ENCODE measurements around the gene FARS2. TPM values are rescaled to one million over a fixed set of nuclear protein-coding genes. Genes with fewer than 3 reads are reported as not detected.

Gene FARS2
- total and polyA plus RNA-seq, 9 of the 15 experiments (the other 6 are each of a cell fraction or from before 2014, with no cell fraction given), result 16.5 to 62.2 (median 27.0) TPM

DNA sequence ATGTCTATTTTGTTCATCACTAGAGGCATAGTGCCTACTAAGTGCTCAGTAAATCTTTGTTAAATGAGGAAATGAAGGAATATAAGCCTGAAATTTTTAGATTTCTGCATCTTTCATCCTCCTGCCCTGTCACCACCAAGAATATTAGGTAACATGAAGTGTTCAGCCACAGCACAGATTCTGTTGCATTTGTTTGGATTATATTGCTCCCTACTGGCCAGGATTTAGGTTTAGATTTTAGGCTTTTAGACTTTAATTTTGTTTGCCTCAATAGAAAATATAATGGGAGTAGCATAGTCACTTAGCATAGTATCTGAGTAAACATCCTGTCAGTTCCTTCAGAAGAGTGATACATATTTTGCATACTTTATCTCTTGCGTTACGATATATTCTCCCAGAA, 14.2 kb downstream of the FARS2 start:
- in situ Hi-C loops (cut with MboI), result no loop called here
- Histone ChIP-seq H3K27ac (ENCODE audit: extremely low read depth, low read depth, low read length) (no peak overlapping the region), H3K4me1 (replicated peaks in 1 of 2; ENCODE audit: control insufficient read depth in 2 of 2, insufficient read depth in 2 of 2, low read length in 2 of 2) (peaks cover 4 to 15% of the 10 kb centered on the region in 2 experiments; a peak in 4 of 5 replicates), H3K4me3 (no peak overlapping the region), H3K9ac (ENCODE audit: insufficient read depth in 1 of 2, low read depth in 2 of 2, low read length in 2 of 2) (no peak overlapping the region), H2AFZ (ENCODE audit: low read depth, low read length) (no peak overlapping the region), H3K27me3 (ENCODE audit: control insufficient read depth in 2 of 2, insufficient read depth in 2 of 2, low read length in 2 of 2) (no peaks in the 10 kb centered on the region), H3K36me3 (ENCODE audit: control insufficient read depth, insufficient read depth, low read length) (0 out of 3 replicates have a peak, but pooled peaks cover 6% of the 10 kb centered on the region), H4K20me1 (replicated peaks; ENCODE audit: control insufficient read depth, insufficient read depth, low read length) (no peaks in the 10 kb centered on the region), H3K9me1 (ENCODE audit: control insufficient read depth, insufficient read depth, low read length) (no peaks in the 10 kb centered on the region), H3K4me2 (ENCODE audit: insufficient read depth, low read length) (no peak overlapping the region), H3K79me2 (ENCODE audit: control insufficient read depth, insufficient read depth, low read length) (peaks cover 54% of the 10 kb centered on the region), H3K9me3 (replicated peaks; ENCODE audit: control insufficient read depth, insufficient read depth, low read depth, low read length) (no peaks in the 10 kb centered on the region)
- no peak for FAIRE-seq
- ATAC-seq, result no peak
- CTCF ChIA-PET (ENCODE audit: low intra/inter-chr PET ratio), result interaction anchor here (1.3 to 1.8 kb wide), 2 partner anchors 61 to 132 kb away, joined by 6 to 9 read pairs; no protein-coding TSS in a partner anchor
- POLR2A ChIA-PET, result interaction anchor here (0.6 to 1.5 kb wide), 3 partner anchors 10 to 213 kb away, joined by 3 to 4 read pairs (median 3); no protein-coding TSS in a partner anchor
- BruUV-seq (replicated peaks), result no TSS peak
- WGBS (ENCODE audit: insufficient coverage, low coverage, missing lambda C conversion rate), result 90% methylated on average over 2 of the region's 2 CpGs
- intact Hi-C loops (cut with micrococcal nuclease), result loop anchor here (5.0 kb wide), 1 partner anchor 102 kb away; no protein-coding TSS in a partner anchor
- TF ChIP-seq JUN (IDR thresholded peaks at IDR 0.05; ENCODE audit: borderline replicate concordance, low read depth, low read length), result no peak
- no peak for TF ChIP-seq JUN (CRISPR knock-in tag; IDR thresholded peaks at IDR 0.05; ENCODE audit: borderline replicate concordance)
- TF ChIP-seq, protein P1, sequence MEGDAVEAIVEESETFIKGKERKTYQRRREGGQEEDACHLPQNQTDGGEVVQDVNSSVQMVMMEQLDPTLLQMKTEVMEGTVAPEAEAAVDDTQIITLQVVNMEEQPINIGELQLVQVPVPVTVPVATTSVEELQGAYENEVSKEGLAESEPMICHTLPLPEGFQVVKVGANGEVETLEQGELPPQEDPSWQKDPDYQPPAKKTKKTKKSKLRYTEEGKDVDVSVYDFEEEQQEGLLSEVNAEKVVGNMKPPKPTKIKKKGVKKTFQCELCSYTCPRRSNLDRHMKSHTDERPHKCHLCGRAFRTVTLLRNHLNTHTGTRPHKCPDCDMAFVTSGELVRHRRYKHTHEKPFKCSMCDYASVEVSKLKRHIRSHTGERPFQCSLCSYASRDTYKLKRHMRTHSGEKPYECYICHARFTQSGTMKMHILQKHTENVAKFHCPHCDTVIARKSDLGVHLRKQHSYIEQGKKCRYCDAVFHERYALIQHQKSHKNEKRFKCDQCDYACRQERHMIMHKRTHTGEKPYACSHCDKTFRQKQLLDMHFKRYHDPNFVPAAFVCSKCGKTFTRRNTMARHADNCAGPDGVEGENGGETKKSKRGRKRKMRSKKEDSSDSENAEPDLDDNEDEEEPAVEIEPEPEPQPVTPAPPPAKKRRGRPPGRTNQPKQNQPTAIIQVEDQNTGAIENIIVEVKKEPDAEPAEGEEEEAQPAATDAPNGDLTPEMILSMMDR (IDR thresholded peaks at IDR 0.05 in 2 of 3, conservative IDR thresholded peaks at IDR 0.05 in 1 of 3; ENCODE audit: insufficient read depth in 2 of 3, low read depth in 1 of 3, low read length in 3 of 3), result peak in 1 of 3 experiments; percentile 46; a peak in 2 of 6 replicates
- TF ChIP-seq RAD21 (CRISPR knock-in tag; conservative IDR thresholded peaks at IDR 0.05 in 1 of 2, IDR thresholded peaks at IDR 0.05 in 1 of 2), result peak in 1 of 2 experiments; percentile 49; a peak in 2 of 4 replicates
- TF ChIP-seq, protein P2, sequence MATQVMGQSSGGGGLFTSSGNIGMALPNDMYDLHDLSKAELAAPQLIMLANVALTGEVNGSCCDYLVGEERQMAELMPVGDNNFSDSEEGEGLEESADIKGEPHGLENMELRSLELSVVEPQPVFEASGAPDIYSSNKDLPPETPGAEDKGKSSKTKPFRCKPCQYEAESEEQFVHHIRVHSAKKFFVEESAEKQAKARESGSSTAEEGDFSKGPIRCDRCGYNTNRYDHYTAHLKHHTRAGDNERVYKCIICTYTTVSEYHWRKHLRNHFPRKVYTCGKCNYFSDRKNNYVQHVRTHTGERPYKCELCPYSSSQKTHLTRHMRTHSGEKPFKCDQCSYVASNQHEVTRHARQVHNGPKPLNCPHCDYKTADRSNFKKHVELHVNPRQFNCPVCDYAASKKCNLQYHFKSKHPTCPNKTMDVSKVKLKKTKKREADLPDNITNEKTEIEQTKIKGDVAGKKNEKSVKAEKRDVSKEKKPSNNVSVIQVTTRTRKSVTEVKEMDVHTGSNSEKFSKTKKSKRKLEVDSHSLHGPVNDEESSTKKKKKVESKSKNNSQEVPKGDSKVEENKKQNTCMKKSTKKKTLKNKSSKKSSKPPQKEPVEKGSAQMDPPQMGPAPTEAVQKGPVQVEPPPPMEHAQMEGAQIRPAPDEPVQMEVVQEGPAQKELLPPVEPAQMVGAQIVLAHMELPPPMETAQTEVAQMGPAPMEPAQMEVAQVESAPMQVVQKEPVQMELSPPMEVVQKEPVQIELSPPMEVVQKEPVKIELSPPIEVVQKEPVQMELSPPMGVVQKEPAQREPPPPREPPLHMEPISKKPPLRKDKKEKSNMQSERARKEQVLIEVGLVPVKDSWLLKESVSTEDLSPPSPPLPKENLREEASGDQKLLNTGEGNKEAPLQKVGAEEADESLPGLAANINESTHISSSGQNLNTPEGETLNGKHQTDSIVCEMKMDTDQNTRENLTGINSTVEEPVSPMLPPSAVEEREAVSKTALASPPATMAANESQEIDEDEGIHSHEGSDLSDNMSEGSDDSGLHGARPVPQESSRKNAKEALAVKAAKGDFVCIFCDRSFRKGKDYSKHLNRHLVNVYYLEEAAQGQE (IDR thresholded peaks at IDR 0.05; ENCODE audit: borderline replicate concordance), result peak; percentile 23; the same call in 1 of the 2 replicates
- TF ChIP-seq, protein P2 (CRISPR knock-in tag; IDR thresholded peaks at IDR 0.05; ENCODE audit: low read depth), result no peak
- DNase-seq (ENCODE audit: extremely low read depth in 1 of 4, low spot score in 3 of 4), result no peak
